Endometrium (tissue), 2 donors: ENCODE measurements around the gene SETDB2.

Experiments used
- FAIRE-seq: peaks from 2 replicates; lab custom pipeline; 2012; peaks lifted over from hg19 to GRCh38; lab: Jason Lieb, UNC
- donor health status: control.
- donor health status: control.

SETDB2 gene, protein sequence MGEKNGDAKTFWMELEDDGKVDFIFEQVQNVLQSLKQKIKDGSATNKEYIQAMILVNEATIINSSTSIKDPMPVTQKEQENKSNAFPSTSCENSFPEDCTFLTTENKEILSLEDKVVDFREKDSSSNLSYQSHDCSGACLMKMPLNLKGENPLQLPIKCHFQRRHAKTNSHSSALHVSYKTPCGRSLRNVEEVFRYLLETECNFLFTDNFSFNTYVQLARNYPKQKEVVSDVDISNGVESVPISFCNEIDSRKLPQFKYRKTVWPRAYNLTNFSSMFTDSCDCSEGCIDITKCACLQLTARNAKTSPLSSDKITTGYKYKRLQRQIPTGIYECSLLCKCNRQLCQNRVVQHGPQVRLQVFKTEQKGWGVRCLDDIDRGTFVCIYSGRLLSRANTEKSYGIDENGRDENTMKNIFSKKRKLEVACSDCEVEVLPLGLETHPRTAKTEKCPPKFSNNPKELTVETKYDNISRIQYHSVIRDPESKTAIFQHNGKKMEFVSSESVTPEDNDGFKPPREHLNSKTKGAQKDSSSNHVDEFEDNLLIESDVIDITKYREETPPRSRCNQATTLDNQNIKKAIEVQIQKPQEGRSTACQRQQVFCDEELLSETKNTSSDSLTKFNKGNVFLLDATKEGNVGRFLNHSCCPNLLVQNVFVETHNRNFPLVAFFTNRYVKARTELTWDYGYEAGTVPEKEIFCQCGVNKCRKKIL

DNA sequence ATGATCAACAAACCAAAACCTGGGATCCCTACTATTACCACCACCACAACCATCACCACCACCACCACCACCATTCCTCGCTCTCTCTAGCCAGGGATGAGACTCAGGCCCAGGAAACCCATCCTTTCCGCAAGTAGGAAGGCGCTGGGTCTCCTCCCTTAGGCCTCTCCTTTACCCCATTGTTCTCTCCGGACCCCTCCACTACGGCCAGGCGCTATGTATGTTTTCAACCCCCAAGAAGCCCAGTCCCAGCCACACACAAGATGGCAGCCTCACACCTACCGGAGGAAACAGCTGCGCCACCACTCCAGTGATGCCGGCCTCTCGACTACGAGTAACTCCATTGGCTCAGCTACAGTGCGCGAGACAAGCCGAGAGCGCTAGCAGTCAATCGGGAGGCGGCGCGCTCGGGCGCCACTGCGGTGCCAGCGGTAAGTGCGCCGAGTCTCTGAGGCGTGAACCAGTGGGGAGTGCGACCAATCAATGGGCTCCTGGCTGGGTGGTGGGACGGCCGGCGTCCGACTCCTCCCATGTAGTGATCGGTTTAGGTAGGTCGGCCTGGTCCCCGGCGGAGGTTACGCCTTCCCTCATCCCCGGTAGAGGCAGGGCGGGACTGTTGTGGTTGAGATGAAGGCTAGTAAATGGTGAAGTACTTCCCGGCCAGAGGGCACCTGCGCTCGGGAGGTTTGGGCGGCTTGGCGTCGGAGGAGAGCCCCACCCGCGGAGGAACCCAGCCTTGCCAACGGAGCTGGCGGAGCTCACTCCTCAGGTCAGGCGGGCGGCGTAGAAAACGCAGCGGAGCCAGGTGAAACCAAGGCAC is at the start of gene SETDB2, which contains the start of gene CAB39L:
SETDB2 (plus strand) TSS at position 571 of the 820 bp plus-strand sequence. CDS start 7,620 bp downstream, outside the sequence.
CAB39L (minus strand) TSS at position 361 of the 820 bp plus-strand sequence. CDS start 61,154 bp downstream, outside the sequence.
- FAIRE-seq, result peak; percentile 99

DNA sequence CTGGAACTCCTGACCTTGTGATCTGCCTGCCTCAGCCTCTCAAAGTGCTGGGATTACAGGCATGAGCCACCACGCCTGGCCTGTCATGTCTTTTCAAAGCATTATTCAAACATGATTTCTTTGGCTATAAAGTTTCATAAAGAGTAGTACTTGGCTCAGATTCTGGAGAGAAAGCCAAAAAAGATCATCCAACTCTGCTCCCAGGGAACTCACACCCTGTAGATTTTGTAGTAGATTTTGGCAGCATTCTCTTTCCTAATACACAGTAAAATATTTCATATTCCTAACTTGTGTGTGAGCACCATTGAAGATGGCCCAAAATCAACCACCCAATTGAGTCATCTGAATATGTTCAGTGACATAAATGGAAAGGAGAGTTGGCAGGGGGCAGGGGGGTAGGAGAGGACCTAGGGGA is 48.6 kb upstream of the SETDB2 start:
- no peak for FAIRE-seq

DNA sequence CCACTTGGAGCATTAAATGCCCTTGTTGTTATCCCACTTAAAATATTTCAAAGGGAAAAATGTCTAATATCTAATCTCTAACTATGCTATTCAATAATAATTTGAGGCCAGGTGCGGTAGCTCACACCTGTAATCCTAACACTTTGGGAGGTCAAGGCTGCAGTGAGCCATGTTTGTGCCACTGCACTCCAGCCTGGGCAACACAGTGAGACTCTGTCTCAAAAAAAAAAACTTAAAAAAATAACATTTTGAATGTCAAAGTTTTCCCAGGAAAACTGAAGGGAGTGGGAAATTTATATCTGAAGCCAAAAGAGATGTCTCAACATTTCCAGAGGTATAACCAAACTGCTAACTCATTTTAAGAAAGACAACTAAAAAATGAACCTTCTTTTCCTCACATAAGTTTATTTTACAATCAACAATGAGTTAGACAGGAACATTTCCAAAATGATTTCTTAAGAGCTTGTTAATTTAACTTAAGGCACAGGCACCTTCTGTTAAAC is 48.1 kb upstream of the SETDB2 start:
- no peak for FAIRE-seq

GRCh38 chr13:49399801-49400472 is 44.1 kb upstream of the SETDB2 start:
- no peak for FAIRE-seq

- peak; percentile 85 for FAIRE-seq
Measured at GRCh38 chr13:49400755-49401659, 43.1 kb upstream of the SETDB2 start.

- FAIRE-seq, result no peak
Measured at GRCh38 chr13:49403996-49404702, 39.9 kb upstream of the SETDB2 start.

- FAIRE-seq, result no peak
Measured at GRCh38 chr13:49404703-49405020, 39.4 kb upstream of the SETDB2 start.

- FAIRE-seq, result no peak
Measured at GRCh38 chr13:49407068-49407467, 37.0 kb upstream of the SETDB2 start.

DNA sequence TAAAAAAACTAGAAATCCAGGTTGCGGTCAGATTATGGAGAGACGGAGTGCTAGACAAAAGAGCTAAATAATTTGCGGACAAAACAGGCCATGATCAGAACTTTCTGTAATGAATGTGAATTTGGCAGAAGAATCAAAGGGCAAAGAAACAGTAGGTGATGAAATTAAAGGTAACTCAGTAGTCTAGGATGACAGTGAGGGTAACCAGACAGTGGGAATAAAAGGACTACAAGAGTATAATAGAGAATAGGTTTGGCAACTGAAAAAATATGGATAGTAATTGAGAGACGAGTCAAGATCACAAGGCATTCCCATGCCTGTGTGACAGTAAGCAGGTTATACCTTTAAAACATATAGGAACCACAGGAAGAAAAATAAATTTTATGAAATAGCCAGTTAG is 36.1 kb upstream of the SETDB2 start:
- FAIRE-seq, result no peak

DNA sequence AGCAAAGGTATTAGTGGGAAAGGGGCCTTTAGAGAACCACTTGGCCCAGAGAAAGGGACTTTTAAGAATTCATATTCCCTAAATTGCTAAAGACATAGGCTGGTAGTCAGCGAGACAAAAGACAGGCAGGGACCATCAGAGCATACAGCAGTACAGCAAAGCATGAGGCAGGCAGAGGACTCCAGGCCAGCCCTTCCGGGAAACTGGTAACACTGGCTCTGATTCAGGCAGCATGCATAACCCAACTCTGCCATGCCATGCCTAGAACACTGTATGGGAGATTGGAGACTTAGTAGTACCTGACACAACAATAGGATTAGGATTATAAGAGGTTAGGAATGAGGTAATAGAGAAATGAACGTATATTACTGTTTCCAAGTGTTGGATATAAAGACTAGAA is 35.1 kb upstream of the SETDB2 start:
- no peak for FAIRE-seq

GRCh38 chr13:49410006-49410405 is 34.1 kb upstream of the SETDB2 start:
- FAIRE-seq, result no peak

GRCh38 chr13:49410477-49410876 is 33.6 kb upstream of the SETDB2 start:
- FAIRE-seq, result peak; percentile 41

DNA sequence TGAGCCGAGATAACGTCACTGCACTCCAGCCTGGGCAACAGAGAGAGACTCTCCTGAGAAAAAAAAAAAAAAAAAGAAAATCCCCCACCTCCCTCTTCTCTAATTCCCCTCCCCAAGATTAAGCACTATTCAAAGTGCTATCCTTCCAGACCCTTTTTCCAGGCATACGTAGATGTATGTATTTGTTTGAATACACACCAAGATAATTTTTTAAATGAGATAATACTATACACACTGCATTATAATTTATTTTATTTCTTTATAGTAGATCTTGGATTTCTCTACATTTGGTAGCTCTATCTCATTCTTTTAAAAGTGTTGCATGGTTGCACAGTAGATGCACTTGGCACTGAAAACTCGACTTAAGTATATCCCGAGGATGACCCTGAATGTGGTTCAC is 32.7 kb upstream of the SETDB2 start:
- no peak for FAIRE-seq

GRCh38 chr13:49412749-49413148 is 31.3 kb upstream of the SETDB2 start:
- no peak for FAIRE-seq

DNA sequence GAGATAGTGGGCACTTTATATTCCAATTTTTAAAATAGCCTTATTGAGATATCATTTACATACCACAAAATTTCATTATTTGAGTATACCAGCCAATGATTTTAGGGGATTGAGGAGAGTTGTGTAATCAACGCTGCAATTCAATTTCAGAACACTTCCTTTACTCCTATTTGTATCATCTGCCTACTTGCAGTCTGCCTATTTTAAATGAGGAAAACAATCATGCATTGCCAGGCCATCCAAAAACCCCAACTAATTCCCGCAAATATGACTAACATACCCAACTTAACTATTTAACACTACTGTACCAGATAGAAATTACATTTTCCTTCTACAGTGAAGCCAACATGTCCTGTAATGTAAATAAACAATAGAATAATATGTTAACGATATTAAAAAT is 26.9 kb upstream of the SETDB2 start:
- FAIRE-seq, result no peak

GRCh38 chr13:49418206-49418605 is 25.9 kb upstream of the SETDB2 start:
- no peak for FAIRE-seq

DNA sequence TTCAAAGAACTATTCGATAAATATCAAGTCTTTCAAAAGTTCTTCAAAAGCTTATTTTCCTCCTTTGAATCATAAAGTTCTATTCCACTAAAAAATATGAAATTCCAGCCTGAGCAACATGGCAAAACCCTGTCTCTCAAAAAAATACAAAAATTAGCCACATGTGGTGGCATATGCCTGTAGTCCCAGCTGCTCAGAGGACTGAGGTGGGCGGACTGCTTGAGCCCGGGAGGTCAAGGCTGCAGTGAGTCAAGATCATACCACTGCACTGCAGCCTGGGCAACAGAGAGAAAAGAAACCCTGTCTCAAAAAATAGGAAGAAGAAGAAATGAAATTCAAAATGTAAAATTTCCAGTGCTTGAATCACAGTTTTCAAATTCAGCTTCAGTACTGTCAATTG is 24.8 kb upstream of the SETDB2 start:
- no peak for FAIRE-seq

GRCh38 chr13:49421391-49421790 is 22.7 kb upstream of the SETDB2 start:
- no peak for FAIRE-seq

GRCh38 chr13:49424011-49424560 is 20.0 kb upstream of the SETDB2 start:
- no peak for FAIRE-seq
